Ramos (cell line): ENCODE measurements around the gene ATP8A1.

Experiments used
- in situ Hi-C: fragments of 300-500 bp; cut with MboI; formaldehyde crosslinking; loops from one replicate; pipeline ENCODE4 v1.14.3; 2022; ENCODE audit warnings: low sequenced_read_pairs; ENCODE audit not compliant: unreplicated experiment

The ATP8A1 gene

DNA sequence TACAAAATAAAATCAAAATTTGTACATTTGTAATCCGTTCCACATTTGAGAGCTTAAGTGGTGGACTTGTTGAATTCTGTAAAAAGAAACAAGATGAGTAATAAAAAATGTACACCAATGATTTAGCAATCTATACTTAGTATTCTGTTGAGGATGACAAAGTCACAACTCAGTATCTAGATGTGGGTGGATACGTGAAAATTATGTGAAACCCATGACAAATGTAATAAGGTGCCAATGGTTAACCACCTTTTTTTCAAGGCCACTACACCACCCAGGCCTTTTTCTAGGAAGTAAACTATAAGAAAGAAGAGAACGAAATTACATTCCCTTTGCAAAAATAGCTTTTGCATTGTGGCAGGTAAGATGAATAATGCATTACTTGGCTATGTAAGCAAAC, 77.0 kb downstream of the ATP8A1 start:
- in situ Hi-C loops, result no loop called here

DNA sequence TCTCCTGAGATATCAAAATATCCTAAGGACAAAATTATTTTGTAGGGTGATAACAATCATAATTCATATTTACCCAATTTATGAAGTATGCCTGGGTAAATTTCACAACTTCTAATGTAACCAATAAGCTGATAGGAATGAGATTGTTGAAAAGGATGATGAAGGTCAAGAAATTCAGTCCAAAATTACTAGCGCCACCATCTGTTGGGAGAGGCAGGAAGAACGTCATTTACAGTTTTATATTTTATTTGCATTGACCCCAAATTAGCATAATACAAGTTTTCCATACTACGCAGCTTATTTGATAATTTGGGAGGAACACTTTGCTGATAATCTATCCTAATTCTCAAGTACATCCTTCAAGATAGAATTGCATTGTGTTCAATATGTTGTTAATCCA, 78.7 kb downstream of the ATP8A1 start:
- in situ Hi-C loops, result no loop called here

DNA sequence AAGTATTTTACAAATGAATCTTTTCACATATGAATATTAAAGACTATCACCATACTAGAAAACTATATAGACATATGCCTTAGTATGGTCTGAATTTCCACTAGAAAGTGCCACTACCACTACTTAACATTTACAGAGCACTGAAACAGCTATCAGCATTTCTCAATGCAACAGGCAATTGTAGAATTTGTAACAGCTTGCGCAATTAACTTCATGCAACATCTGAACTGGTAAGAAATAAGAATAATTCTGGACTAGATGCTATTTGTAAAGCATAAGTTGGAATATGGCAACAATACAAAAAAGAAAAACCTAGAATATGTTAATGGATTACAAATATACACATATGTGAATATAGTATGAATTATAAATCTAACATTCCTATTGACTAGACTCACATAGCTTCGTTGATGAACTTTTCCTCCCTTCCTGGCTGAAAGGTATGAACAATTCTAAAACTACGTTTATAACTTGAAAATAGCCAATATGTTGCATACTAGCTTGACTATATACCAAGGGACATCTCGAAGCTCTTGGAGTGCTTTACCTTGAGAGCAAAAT, 82.0 kb downstream of the ATP8A1 start:
- in situ Hi-C loops, result loop anchor here (5.0 kb wide), 1 partner anchor 192 kb away; no protein-coding TSS in a partner anchor

DNA sequence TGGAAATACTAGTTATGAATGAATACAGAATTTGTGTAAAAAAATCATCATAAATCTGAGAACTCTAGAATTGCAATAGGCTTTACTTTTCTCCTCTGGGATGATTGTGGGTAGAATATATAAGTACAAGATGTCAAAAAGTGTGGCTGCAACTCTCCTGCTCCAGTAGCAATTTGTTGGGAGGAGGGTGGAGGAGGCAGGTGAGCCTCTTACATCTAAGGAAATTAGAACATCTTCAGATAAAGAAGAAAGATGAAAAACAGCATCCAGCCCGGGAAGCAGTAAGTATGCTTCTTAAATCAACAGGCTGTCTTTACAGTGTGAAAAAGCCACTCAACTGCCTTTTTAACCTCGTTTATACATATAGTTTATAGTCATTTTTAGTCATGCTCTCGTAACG, 83.7 kb downstream of the ATP8A1 start:
- in situ Hi-C loops, result loop anchor here (5.0 kb wide), 1 partner anchor 194 kb away; no protein-coding TSS in a partner anchor

DNA sequence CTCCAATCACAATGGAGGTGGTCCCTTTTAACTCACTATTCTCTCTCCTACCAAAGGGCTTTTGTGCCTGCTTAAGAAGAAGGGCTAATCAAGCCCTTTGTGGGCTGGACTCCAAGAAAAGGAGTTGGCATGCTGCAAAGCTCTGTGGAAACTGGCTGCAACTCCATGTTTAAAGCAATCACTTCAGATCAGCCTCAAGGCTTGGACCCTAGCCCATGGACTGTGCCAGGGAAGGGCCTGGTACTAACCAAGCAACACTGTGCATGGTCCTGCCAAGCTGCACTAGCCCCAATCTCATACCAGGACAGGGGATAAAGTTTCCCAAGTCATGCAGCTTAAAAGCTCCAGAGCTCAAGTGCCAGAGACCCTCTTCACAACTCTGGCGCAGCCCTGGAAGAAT, 86.7 kb downstream of the ATP8A1 start:
- in situ Hi-C loops, result loop anchor here (5.0 kb wide), 1 partner anchor 197 kb away; no protein-coding TSS in a partner anchor

DNA sequence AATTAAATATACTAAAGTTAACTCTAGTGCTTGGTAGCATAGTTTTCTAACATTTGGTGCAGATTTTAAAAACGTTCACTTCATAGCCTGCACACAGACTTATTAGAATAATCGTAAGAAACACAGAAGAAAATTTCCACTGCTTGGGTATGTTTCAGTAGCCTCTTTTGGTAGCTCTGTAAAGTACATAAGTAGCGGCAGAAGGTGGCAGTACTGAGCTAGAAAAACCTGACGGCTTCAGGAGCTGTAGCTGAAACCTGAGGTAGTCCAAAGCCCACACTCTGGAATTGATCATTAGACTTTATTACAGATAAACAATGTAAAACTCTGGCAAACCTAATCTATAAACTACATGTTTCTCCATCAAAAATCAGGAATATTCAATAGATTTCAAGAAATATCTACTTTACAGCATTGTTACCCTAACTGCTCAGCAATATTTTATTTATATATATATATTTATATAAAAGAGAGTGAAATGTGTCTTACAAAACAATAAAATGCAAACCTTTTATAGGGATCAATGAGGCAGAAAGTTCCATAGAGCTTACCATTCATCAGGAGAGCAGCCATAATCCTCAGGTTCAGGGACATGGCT, 88.2 kb downstream of the ATP8A1 start:
- in situ Hi-C loops, result loop anchor here (10.0 kb wide), 1 partner anchor 296 kb away; no protein-coding TSS in a partner anchor

DNA sequence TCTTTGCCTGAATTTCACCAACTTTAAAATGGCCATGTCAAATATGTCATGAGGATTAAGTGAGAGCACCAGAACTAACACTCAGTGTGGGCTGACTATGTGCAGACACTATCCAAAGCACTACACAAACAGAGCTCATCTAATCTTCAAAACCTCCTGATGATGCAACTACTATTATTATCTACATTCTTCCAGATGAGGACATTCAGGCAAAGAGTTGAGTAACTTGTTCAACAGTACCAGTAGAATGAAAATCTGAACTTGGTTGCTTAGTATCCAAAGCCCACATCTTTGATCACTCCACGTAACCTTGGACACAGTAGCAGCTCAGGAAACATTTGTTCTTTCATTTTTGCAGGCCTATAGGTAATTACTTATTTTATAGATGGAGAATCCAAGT, 90.1 kb downstream of the ATP8A1 start:
- in situ Hi-C loops, result loop anchor here (10.0 kb wide), 1 partner anchor 298 kb away; no protein-coding TSS in a partner anchor

DNA sequence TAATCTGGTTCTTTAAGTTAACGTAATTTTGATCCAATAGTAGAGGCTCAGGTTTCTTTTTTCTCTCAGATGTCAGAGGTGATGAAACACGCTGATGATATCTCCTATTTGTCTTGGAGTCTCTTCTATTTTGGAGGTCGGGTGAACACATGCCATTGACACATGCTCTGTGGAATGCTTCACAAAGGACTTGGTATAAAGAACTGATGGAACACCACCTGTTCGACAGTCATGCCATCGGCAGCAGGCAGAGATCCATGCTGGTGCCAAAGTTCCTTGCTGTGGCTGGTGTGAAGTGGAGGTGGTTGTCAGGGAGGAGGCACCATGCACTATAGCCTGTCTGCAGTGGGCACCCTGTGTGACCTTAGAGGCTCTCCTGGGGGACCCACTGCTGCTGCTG, 94.9 kb downstream of the ATP8A1 start:
- in situ Hi-C loops, result loop anchor here (10.0 kb wide), 1 partner anchor 303 kb away; no protein-coding TSS in a partner anchor

DNA sequence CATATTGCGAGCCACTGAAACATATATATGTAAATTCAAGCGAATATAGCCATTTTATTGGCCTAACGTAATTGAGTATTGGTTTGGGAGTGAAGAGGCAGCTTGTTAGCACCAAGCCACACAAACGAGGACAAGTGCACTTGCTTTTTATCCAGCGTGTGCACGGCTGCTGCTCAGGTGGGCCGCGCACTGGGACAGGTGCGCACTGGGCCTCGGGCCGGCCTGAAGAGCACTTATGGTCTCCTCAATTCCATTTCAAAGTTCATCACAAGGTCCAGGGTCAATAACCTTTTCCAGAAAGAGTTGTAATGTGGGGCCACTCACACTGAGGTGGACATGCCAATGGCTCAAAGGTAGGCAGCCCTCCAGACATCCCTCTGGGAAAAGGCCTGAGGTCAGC, 95.9 kb downstream of the ATP8A1 start:
- in situ Hi-C loops, result loop anchor here (10.0 kb wide), 1 partner anchor 304 kb away; no protein-coding TSS in a partner anchor

DNA sequence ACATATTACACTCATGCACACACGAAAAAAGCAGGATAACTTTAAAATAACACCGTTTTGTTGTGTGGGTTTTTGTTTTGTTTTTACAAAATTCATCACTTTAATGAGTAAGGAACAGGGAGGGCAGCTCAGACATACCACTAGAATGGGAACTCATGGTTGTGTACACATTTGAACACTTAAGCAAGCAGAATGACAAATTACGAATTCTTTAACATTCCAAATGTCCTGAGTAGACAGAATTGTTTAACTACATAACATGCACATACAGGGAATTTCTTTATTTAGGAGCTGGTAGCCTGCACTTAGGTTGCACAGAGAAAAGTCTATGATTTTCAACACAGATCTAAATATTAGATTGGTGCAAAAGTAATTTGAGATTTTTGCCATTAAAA, 96.4 kb downstream of the ATP8A1 start:
- in situ Hi-C loops, result loop anchor here (10.0 kb wide), 1 partner anchor 304 kb away; no protein-coding TSS in a partner anchor

DNA sequence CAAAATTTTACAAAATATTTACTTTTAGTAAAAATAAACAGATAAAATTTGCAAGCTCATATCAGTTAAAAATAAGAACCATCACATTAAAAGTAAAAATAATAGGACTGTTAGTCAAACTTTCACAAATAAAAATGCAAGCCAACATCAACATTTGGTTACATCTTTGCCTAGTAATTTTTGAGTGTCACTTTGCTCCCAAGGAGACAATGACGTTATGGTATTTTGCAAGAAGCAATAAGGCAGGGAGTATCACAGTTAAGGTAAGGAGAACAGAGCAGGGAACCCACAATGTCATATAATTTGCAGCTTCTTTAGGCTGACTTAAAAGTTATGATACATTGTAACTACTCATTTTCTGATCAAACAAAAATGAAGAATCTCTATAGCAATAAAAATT, 98.7 kb downstream of the ATP8A1 start:
- in situ Hi-C loops, result no loop called here

DNA sequence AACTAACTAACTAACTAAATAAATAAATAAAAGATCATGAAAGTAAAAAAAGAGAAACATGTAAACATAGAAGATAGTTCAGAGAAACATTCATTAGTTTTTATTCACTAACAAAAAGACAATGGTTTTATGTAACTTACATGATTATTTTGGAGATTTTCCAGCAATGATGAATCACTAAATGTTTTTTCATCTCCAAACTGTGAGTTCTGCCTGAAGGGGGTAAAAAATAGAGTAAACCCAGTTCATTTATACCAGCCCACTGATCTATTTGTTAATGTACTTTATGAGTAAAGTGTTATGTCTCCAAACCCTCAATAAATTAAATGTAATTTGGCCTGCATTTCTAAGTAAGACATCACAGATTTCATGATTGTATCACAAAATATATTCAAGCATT, 101.1 kb downstream of the ATP8A1 start:
- in situ Hi-C loops, result no loop called here

DNA sequence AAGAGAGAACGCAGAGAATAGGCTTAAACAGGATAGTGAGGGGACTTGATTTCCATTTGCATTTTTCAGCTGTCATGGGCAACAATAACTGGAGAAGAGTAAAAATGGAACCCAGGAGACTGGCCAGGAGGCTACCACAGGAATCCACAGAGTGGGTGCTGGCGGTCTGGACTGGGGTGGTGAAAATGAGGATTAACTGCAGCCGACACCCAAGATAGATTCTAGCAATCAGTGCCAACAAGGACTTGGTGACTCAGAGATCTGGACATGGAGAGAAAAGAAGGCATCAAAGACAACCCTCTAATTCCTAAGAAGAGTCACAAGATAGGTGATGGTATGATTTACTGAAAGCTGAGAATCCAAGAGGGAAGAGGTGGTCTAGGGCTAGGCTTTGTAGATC, 102.8 kb downstream of the ATP8A1 start:
- in situ Hi-C loops, result no loop called here

DNA sequence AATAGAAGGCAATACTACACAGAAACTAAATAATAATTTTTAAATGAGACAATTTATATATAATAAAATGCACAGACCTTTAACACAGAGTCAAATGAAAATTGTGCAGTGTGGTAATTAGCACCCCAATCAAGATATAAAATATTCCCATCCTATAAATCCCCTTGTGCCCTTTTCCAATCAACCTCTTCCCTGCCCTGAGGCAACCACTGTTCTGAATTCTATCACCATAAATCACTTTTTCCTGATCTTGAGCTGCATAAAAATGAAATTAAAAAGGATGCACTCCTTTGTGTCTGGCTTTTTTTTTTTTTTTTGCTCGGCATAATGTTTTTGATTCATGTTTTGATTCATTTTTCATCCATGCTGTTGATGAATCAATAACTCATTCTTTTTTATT, 107.0 kb downstream of the ATP8A1 start:
- in situ Hi-C loops, result no loop called here

DNA sequence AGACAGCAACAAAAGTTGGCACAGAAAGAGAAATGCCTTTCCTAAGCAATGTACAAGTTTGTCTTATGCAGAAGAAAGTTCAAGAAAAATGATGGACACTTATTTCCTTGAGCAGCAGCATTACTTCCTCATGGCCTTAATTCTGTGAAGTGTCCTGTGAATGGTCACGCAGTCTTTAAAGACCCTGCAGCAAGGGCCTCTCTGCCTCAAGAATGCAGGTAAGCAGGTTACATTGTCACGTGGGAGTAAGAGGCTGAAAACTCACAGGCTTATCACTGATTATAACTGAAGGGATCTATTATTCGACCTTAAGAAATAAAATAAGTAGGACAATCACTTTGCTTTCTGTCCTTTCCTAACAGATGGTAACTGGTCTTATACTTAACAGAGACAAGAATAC, 109.1 kb downstream of the ATP8A1 start:
- in situ Hi-C loops, result no loop called here

DNA sequence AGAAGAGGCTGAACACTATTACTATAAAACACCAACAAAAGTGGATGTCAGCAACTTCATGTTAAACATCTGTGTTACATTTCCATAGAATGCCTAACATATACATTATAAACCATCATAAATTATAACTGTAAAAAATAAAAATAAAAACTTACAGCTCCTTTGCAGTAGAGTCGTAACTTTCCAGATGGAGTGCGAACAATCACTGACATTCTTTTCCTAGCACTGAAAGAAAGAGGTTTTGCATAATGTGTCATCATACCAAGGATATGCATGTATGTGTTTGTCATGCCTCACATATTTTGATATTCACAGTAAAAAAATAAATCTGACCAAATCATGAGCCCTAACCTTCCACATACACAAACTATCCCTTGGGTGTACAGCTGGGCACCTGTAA, 113.1 kb downstream of the ATP8A1 start:
- in situ Hi-C loops, result no loop called here

DNA sequence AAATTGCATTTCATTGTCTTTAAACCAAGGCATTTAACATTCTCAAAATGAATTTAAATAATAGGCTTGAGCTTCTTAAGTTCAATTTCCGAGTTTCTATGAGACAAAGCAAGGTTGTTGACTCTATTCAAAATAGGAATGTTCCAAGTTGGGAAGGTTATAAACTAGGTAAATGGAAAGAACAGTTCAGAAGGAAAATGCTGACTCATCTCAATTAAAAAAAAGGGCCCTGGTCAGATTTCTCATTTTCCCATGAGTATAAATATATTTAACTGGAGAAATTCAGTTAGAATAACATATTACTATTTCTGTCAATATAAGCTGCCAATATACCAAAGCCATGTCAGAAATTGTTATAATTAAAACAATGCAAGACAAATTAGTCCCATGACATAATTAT, 113.8 kb downstream of the ATP8A1 start:
- in situ Hi-C loops, result no loop called here

DNA sequence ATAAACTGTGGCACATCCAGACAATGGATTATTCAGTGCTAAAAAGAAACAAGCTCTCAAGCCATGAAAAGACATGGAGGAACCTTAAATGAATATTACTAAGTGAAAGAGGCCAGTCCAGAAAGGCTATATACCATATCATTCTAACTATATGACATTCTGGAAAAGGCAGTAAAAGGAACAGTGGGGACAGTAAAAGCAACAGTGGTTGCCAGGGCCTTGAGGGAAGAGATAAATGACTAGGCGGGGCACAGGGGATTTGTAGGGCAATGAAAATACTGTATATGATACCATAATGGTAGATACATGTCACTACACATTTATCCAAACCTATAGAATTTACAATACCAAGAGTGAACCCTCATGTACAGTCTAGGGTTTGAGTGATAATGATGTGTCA, 115.3 kb downstream of the ATP8A1 start:
- in situ Hi-C loops, result no loop called here

DNA sequence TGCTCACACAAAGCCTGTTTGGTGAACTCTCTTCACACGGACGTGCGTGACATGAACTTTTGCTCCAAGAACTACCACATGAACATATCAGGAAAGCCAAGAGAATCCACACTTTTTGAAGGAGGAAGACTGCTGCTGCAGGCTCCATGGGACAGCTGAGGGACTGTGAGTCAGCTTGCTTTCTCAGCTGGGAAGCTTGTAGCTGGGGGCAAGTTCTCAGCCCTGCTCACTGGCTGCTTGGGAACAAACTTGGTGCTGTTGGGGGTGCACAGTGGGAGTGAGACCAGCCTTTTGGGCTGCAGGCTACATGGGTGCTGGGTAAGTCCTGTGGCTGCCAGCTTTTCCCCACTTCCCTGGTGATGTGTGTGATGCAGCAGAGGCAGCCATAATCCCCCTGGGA, 123.9 kb downstream of the ATP8A1 start:
- in situ Hi-C loops, result no loop called here

DNA sequence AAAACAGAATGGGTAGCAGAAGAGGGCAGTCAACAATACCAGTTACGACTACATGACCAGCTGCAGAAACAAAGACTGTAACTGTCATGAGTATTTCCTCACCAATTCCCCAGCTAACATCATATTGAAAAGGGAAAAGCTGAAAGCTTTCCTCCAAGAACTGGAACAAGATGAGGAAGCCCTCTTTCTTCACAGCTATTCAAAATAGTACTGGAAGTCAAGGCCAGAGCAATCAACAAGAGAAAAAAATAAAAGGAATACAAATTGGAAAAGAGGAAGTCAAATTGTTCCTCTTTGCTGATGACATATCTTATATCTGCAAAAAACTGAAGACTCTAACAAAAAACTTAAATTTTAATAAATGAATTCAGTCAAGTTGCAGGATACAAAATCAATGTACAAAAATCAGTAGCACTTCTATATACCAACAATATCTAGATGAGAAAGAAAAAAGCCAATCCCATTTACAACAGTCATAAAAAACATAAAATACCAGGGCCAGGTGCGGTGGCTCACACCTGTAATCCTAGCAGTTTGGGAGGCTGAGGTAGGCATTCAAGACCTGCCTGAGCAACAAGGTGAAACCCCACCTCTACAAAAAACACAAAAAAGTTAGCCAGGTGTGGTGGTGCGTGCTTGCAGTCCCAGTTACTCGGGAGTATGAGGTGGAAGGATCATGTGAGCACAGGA, 125.4 kb downstream of the ATP8A1 start:
- in situ Hi-C loops, result no loop called here

DNA sequence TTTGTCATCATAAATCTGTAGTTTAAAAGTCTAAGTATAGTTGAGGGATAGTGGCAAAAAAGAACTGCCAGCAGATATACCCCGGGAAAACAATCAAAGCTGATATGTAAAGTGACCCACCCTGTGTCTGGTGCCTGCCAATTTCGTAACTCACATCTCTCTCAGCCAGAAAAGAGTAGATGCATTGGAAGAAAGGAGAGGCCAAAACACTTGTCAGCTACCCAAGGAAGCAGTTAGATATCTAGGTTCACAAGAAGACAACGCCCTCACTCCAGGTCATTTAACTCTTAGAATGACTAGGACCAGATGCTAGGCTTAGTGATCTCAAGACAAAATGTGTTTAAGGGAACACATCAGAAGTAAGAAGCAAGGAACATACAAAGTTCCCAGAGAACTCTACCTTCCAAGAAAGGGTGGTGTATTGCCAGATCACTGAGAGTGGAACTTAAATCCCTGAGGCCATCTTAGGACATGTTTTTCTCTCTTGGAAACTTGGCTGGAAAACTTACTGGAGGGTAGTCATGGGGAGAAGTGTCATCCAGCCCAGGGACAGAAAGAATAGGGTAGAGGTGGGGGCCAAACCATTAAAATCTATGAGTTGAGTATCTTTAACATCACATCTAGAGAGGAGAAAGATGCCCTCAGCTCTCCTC, 133.7 kb downstream of the ATP8A1 start:
- in situ Hi-C loops, result no loop called here
